ENCODE measurements around the gene DOCK3. TPM values are rescaled to one million over a fixed set of nuclear protein-coding genes. Genes with fewer than 3 reads are reported as not detected.
A peak's percentile ranks its signal among the peaks of the same experiment; 100 is the strongest.
"Not testable (repeated sequence)": the region's sequence is repeated elsewhere in the genome, so short reads cannot be mapped to it uniquely, and the experiment has no call there.

The DOCK3 gene
- total and polyA plus RNA-seq, 3 donors from 2014 or later: 8.4 to 11.7 (median 11.2) TPM

DNA sequence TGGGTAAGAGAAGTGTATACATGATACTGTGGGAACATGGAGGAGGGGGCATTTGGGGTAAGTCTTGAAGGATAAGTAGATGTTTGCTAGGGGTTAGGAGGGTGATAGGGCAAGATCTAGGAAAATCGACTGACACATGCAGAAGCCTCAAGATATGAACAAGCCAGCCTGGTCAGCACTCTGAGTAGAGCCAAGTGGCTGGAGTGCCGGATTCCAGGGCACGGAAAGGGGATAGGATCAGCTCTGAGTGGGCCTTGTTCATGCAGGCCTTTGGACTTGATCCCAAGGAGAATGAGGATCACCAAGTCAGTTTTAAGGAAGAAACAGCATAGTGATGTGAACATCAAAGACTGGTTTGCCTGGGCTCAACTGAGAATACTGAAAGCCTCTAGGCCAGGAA lies 686.1 kb downstream of the DOCK3 start:
- Histone ChIP-seq H3K9me3 (no peaks in the 10 kb centered on the region), H3K4me3 (no peak overlapping the region), H3K4me1 (no peaks in the 10 kb centered on the region), H3K36me3 (ENCODE audit: low read depth, missing control alignments) (no peaks in the 10 kb centered on the region), H3K27me3 (no peaks in the 10 kb centered on the region), H3K27ac (no peak overlapping the region)
- TF ChIP-seq POLR2A (IDR thresholded peaks at IDR 0.05): no peak
- TF ChIP-seq, protein P1, sequence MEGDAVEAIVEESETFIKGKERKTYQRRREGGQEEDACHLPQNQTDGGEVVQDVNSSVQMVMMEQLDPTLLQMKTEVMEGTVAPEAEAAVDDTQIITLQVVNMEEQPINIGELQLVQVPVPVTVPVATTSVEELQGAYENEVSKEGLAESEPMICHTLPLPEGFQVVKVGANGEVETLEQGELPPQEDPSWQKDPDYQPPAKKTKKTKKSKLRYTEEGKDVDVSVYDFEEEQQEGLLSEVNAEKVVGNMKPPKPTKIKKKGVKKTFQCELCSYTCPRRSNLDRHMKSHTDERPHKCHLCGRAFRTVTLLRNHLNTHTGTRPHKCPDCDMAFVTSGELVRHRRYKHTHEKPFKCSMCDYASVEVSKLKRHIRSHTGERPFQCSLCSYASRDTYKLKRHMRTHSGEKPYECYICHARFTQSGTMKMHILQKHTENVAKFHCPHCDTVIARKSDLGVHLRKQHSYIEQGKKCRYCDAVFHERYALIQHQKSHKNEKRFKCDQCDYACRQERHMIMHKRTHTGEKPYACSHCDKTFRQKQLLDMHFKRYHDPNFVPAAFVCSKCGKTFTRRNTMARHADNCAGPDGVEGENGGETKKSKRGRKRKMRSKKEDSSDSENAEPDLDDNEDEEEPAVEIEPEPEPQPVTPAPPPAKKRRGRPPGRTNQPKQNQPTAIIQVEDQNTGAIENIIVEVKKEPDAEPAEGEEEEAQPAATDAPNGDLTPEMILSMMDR (IDR thresholded peaks at IDR 0.05): no peak
- DNase-seq: no peak
- WGBS, 2 donors: 86 to 100% methylated on average over 3 of the region's 3 CpGs
- intact Hi-C loops (cut with DNase I; ENCODE audit: low total_unique reads): no loop called here

DNA sequence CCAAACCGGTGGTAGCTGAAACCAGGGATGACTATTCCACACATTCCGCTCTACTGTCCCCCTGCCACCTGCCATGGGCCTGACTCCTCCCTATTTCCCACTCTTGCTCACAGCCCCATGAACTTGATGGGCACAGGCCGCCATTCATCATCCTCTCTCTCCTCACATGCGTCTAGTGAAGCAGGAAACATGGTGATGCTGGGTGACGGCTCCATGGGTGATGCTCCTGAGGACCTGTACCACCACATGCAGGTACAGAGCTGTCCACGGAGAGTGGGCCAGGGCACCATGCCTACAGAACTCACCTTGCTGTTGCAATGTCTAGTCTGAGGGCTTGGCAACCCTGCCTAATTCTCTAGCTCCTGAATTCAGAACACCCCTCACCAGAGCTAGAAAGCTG lies 687.0 kb downstream of the DOCK3 start:
- no peak overlapping the region for H3K27ac ChIP-seq
- H3K4me1 ChIP-seq: no peaks in the 10 kb centered on the region
- intact Hi-C loops (cut with DNase I; ENCODE audit: low total_unique reads): no loop called here
- H3K4me3 ChIP-seq: no peak overlapping the region
- no peaks in the 10 kb centered on the region for H3K36me3 ChIP-seq (ENCODE audit: low read depth, missing control alignments)
- TF ChIP-seq POLR2A (IDR thresholded peaks at IDR 0.05): no peak
- TF ChIP-seq, protein P1 (IDR thresholded peaks at IDR 0.05): no peak
- no peaks in the 10 kb centered on the region for H3K9me3 ChIP-seq
- no peak for DNase-seq
- H3K27me3 ChIP-seq: no peaks in the 10 kb centered on the region
- 93 to 100% methylated on average over 3 to 6 of the region's 6 CpGs for WGBS, 2 donors

GRCh38 chr3:51362476-51362875 lies 687.7 kb downstream of the DOCK3 start:
- no peak for DNase-seq
- Histone ChIP-seq H3K9me3 (no peaks in the 10 kb centered on the region), H3K27me3 (no peaks in the 10 kb centered on the region), H3K36me3 (ENCODE audit: low read depth, missing control alignments) (no peaks in the 10 kb centered on the region), H3K4me1 (no peaks in the 10 kb centered on the region), H3K27ac (no peak overlapping the region), H3K4me3 (no peak overlapping the region)
- WGBS, 2 donors: 92 to 93% methylated on average over 7 to 9 of the region's 9 CpGs
- intact Hi-C loops (cut with DNase I; ENCODE audit: low total_unique reads): no loop called here
- no peak for TF ChIP-seq POLR2A (IDR thresholded peaks at IDR 0.05)
- TF ChIP-seq, protein P1 (IDR thresholded peaks at IDR 0.05): no peak

DNA sequence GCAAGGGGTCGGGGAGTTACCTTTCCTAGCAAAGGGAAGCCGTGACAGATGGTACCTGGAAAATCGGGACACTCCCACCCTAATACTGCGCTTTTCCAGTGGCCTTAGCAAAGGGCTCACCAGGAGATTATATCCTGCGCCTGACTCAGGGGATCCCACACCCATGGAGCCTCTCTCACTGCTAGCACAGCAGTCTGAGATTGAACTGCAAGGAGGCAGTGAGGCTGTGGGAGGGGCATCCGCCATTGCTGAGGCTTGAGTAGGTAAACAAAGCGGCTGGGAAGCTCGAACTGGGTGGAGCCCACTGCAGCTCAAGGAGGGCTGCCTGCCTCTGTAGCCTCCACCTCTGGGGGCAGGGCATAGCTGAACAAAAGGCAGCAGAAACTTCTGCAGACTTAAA lies 693.5 kb downstream of the DOCK3 start:
- H3K36me3 ChIP-seq (ENCODE audit: low read depth, missing control alignments); H3K27me3 ChIP-seq; H3K27ac ChIP-seq; H3K4me1 ChIP-seq; DNase-seq; H3K9me3 ChIP-seq; intact Hi-C loops (cut with DNase I; ENCODE audit: low total_unique reads); H3K4me3 ChIP-seq: not testable (repeated sequence)
- WGBS, 2 donors: 91 to 96% methylated on average over 8 of the region's 8 CpGs

DNA sequence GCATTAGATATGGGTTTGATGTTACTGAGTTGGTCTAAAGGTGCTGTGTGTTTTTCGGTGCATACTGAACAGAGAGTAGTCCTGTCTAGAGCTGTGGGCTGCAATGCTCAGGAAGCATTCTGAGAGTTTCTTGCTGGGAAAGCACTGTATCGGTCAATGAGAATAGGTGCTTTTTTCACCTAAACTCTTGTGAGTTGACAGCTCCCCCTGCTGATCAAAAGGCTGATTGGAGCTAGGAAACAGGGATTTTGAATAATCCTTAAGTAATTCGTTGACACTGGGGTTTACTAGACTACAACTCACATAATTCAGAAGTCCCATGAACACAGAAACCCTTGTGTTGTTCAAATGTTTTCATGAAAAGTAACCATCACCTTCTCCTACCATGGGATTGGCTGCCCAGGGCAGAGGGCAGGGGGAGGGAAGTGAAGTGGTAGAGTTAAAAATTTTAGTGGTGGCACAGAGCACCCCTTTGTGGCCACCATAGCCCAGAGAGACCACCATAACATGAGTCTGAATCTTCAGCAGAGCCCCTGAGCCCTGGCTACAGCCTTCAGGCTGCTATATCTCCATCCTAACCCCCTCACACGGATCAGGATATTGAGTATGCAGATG lies 697.3 kb downstream of the DOCK3 start:
- peak; percentile 80 for DNase-seq
- H3K27me3 ChIP-seq: no peaks in the 10 kb centered on the region
- no peak overlapping the region for H3K27ac ChIP-seq
- no peaks in the 10 kb centered on the region for H3K4me1 ChIP-seq
- TF ChIP-seq, protein P1 (IDR thresholded peaks at IDR 0.05): peak; percentile 41 to 48 (median 44)
- no peak for TF ChIP-seq POLR2A (IDR thresholded peaks at IDR 0.05)
- H3K9me3 ChIP-seq: no peaks in the 10 kb centered on the region
- intact Hi-C loops (cut with DNase I; ENCODE audit: low total_unique reads): no loop called here
- H3K36me3 ChIP-seq (ENCODE audit: low read depth, missing control alignments): no peaks in the 10 kb centered on the region
- no peak overlapping the region for H3K4me3 ChIP-seq
- 48 to 49% methylated on average over 4 of the region's 4 CpGs for WGBS, 2 donors
